Activated CD8-positive, alpha-beta memory T cell treated with anti-CD3 and anti-CD28 coated beads, Interleukin-2, amount 50 U/mL, for 24 hours (primary cell): ENCODE results near the gene SETD1B.
"Not testable (repeated sequence)": the region's sequence is repeated elsewhere in the genome, so short reads cannot be mapped to it uniquely, and the experiment has no call there.

Experiments used
- DNase-seq: peaks from one replicate; pipeline ENCODE4 v3.0.0-alpha.2; 2020; ENCODE audit errors: extremely low read depth

Gene SETD1B

GRCh38 chr12:121825041-121825523 lies 21.3 kb downstream of the SETD1B start:
- no peak for DNase-seq

GRCh38 chr12:121826318-121827150 lies 22.7 kb downstream of the SETD1B start:
- DNase-seq: no peak

GRCh38 chr12:121827351-121828099 lies 23.7 kb downstream of the SETD1B start:
- DNase-seq: no peak

GRCh38 chr12:121828306-121828705 lies 24.5 kb downstream of the SETD1B start:
- DNase-seq: no peak

- DNase-seq: no peak
Observed at GRCh38 chr12:121828826-121829225, 25.0 kb downstream of the SETD1B start.

GRCh38 chr12:121829250-121829918 lies 25.6 kb downstream of the SETD1B start:
- no peak for DNase-seq

- DNase-seq: no peak
Observed at GRCh38 chr12:121830134-121830533, 26.3 kb downstream of the SETD1B start.

- no peak for DNase-seq
Observed at GRCh38 chr12:121830588-121831265, 26.9 kb downstream of the SETD1B start.

- no peak for DNase-seq
Observed at GRCh38 chr12:121831571-121832245, 27.9 kb downstream of the SETD1B start.

- DNase-seq: no peak
Observed at GRCh38 chr12:121837680-121838079, 33.9 kb downstream of the SETD1B start.

- no peak for DNase-seq
Observed at GRCh38 chr12:121838126-121838525, 34.3 kb downstream of the SETD1B start.

- peak; percentile 99 for DNase-seq
Observed at GRCh38 chr12:121839106-121839992, 35.5 kb downstream of the SETD1B start.

GRCh38 chr12:121839993-121840761 lies 36.4 kb downstream of the SETD1B start:
- no peak for DNase-seq

GRCh38 chr12:121843236-121843982 lies 39.6 kb downstream of the SETD1B start:
- no peak for DNase-seq

- DNase-seq: no peak
Observed at GRCh38 chr12:121845701-121846100, 41.9 kb downstream of the SETD1B start.

- no peak for DNase-seq
Observed at GRCh38 chr12:121849211-121849610, 45.4 kb downstream of the SETD1B start.

- no peak for DNase-seq
Observed at GRCh38 chr12:121849665-121850064, 45.9 kb downstream of the SETD1B start.

GRCh38 chr12:121852392-121852791 lies 48.6 kb downstream of the SETD1B start:
- not testable (repeated sequence) for DNase-seq
